ENCODE results near the gene IFITM5. TPM values are rescaled to one million over a fixed set of nuclear protein-coding genes. Genes with fewer than 3 reads are reported as not detected.
A peak's percentile ranks its signal among the peaks of the same experiment; 100 is the strongest.
"Not testable (repeated sequence)": the region's sequence is repeated elsewhere in the genome, so short reads cannot be mapped to it uniquely, and the experiment has no call there.

IFITM5 gene
- total and polyA plus RNA-seq, 2 donors: not detected

DNA sequence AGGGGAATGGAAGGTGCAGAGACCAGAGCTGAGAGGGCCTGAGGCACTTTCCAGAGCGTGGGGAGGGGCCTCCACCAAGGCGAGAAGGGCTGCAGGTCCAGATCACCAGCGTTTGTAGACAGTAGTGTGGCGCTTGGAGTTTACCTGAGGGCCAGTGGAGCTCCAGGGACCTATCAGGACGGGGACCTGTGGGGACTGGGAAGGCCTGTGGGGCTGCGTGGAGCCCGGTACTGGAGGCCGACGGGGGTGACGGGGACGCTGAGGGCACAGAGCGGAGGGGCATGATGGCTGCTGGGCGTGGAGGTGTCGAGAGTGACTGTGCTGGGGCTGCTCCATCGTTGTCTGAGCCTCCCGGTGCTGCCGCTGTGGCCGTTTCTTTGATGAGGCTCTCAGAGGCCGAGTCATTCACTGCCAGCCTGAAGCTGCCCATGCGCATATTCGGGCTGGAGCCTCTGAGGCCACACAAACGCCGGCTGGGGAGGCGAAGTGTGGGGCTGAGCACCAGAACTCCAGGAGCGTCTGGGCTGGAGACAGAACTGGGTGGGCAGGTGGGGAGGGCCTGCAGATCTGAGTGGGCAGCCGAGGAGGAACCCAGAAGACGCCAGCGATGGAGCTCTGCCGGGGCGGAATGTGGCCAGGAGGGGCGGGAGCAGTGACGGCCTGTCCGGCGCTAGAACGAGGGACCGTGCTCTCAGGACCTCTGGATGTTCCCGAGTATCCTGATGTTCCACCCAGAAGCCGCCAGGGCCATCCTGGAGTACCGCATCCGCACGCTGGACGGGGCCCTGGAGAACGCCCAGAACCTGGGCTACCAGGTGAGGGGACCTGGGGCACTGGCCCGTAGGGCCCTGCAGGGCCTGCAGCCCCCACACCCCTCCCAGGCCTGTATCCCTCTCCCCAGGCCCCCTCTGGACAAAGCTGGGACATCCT lies 7.8 kb downstream of the IFITM5 start:
- WGBS: 87% methylated on average over 44 of the region's 44 CpGs
- H3K27ac ChIP-seq (ENCODE audit: low read depth): no peak overlapping the region
- no peak for DNase-seq (ENCODE audit: extremely low spot score)
- H3K4me1 ChIP-seq (ENCODE audit: insufficient read depth): no peaks in the 10 kb centered on the region
- no peaks in the 10 kb centered on the region for H3K36me3 ChIP-seq (ENCODE audit: insufficient read depth)
- no peak overlapping the region for H3K4me3 ChIP-seq (ENCODE audit: low read depth, low read length)

DNA sequence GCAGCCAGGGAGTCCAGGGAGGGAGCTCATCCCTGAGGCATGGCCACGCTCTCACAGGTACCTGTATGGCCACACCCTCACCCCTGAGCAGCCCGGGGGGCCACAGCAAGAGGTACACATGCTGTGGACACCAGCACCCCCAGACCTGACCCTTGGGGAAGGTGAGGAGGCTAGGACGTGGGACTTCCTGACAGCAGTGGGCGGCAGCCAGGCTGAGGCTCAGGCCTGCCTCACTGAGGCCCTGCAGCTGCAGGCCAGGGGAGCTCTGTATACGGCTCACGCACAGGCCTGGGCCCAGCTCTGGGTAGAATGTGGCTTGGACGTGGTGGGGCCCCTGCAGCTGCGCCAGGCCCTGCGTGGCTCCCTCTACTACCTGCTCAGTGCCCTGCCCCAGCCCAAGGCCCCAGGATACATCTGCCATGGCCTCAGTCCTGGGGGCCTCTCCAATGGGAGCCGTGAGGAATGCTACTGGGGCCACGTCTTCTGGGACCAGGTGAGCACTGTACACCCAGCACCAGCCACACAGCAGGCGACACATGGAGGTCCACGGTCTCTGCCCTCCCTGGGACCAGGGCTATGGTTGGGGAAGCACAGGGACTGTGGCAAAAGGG lies 8.6 kb downstream of the IFITM5 start:
- 89% methylated on average over 13 of the region's 13 CpGs for WGBS
- Histone ChIP-seq H3K36me3 (ENCODE audit: insufficient read depth) (no peaks in the 10 kb centered on the region), H3K27ac (ENCODE audit: low read depth) (no peak overlapping the region), H3K4me3 (ENCODE audit: low read depth, low read length) (no peak overlapping the region), H3K4me1 (ENCODE audit: insufficient read depth) (no peaks in the 10 kb centered on the region)
- no peak for DNase-seq (ENCODE audit: extremely low spot score)

DNA sequence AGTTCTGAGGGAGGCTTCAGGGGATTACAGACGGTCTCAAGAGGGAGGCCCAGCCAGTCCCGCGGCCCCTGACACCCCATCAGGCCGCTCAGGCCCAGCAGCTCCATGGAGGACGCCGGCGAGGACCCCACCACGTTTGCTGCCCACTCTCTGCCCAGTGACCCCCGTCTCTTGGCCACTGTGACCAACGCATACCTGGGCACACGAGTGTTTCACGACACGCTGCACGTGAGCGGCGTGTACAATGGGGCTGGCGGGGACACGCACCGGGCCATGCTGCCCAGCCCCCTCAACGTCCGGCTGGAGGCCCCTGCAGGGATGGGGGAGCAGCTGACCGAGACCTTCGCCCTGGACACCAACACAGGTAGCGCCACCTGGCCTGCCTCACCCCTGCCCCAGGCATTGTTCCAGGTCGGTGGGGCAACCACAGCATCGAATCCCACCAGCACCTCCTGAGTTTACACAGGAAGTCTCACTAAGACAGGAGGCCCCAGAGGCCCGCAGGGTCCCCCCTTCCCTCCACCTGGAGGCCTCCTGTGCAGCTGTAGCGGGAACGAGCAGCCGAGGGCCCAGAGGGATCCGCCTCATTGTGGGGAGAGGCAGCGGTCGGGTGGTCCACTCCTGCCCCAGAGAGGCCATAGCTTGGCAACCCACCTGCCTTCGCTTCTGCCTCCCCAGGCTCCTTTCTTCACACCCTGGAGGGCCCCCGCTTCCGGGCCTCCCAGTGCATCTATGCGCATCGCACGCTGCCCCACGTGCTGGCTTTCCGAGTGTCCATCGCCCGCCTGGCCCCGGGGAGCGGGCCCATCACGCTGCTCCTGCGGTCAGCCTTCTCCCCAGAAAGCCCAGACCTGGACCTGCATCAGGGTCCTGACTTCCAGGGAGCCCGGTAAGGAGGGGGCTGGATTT lies 9.4 kb downstream of the IFITM5 start:
- H3K4me3 ChIP-seq (ENCODE audit: low read depth, low read length): peak overlapping the region; percentile 63
- H3K36me3 ChIP-seq (ENCODE audit: insufficient read depth): no peaks in the 10 kb centered on the region
- 89% methylated on average over 48 of the region's 48 CpGs for WGBS
- no peak for DNase-seq (ENCODE audit: extremely low spot score)
- H3K4me1 ChIP-seq (ENCODE audit: insufficient read depth): no peaks in the 10 kb centered on the region
- H3K27ac ChIP-seq (ENCODE audit: low read depth): no peak overlapping the region

DNA sequence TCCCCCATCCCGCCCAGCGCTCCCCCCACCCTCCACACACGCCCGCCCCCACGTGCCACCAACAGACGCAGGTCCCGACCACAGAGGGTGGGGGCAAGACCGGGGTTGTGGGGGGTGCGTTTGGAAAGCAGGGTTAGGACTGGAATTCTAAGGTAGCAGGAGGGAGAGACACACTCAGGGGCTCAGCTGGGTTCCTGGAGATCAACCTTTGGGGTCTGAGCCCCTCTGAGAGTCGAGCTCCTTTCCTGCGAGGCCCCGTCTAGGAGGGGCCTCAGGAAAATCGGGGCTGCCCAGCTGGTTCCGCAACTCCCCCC lies 10.0 kb downstream of the IFITM5 start:
- Histone ChIP-seq H3K36me3 (ENCODE audit: insufficient read depth) (no peaks in the 10 kb centered on the region), H3K4me1 (ENCODE audit: insufficient read depth) (no peaks in the 10 kb centered on the region)

DNA sequence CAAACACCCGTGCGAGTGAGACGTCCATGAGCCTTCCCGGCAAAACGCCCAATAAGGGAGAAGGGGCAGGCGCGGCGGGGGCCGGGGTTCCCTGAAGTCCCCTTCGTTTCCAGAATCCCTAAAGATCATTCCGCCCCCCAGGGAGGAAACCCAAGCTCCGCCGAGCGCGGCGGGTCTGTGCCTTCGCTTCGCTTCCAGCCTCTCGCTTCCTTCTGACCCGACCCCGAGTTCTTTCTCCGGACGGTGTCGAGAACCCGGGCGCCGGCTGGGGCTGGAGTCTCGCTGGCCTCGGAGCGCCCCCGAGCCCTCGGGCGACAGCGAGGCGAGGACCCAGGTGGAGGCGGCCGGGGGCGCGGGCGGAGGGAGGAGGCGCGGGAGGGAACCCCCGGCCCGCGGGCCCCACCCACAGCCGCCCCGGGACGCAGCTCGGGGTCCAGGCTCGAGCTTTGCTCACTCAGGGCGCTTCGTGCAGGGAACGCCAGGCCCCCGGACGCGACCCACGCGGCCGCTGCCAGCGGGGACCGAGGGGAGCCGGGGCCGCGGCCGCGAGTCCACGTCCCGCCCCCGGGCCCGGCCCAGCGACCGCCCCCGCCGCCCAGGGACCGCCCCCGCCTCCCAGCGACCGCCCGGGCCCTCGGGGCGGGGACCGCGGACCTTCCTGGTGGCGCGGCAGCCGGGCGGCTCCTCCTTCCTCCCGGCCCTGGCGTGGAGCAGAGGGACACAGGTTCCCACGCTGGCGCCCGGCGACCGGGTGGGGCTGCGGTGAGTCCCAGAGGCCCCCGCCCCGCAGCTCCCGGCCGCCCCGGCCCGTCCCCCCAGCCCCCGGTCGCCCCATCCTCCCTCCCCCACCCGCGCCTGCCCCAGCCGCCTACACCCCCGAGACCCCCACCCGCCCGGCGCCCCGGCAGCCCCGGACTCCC lies 10.6 kb downstream of the IFITM5 start, which contains the start of gene PGGHG:
Gene PGGHG (plus strand): TSS at position 649 of the 920 bp plus-strand sequence. CDS start 691 bp downstream, outside the sequence.
- no peaks in the 10 kb centered on the region for H3K4me1 ChIP-seq (ENCODE audit: insufficient read depth)
- DNase-seq (ENCODE audit: extremely low spot score): no peak
- H3K27ac ChIP-seq (ENCODE audit: low read depth): no peak within 1 kb of the TSS
- H3K36me3 ChIP-seq (ENCODE audit: insufficient read depth): no peaks in the 10 kb centered on the region
- H3K4me3 ChIP-seq (ENCODE audit: low read depth, low read length): peak within 1 kb of the TSS; percentile 63
- under 1% methylated on average over 112 of the region's 112 CpGs for WGBS

More for the DNA sequence above, 10.0 kb downstream of the IFITM5 start:
- 17% methylated on average over 14 of the region's 14 CpGs for WGBS
- H3K4me3 ChIP-seq (ENCODE audit: low read depth, low read length): peak overlapping the region; percentile 63
- no peak overlapping the region for H3K27ac ChIP-seq (ENCODE audit: low read depth)
- no peak for DNase-seq (ENCODE audit: extremely low spot score)

DNA sequence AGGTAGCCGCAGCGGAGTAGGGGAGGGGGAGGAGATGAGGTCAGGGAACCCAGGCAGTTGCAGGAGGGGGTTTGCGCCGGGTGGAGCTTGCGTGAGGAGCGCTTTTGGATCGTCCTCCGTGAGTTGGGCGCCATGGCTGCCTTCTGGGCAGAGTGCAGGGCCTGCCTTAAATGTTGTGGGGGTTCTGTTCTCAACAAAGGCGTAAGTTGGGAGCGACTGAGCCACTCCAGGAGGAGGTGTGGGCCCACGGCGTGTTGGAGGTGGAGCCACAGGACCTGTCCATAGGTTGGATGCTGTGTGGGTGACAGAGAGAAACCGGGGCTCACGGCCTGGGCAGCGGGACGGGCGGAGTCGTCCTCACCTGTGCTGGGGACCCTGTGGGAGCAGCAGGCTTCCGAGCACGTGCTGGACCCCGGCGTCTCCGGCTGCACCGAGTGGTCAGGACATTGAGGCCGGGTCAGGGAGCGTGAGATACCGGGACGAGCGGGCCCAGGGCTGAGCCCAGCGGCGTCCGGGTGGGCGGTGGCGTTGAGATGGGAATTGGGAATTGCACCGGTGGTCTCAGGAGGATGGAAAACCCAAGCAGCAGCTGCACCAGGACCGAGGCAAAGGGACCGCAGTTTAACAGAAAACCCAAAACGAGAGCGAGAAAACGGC lies 11.4 kb downstream of the IFITM5 start:
- Histone ChIP-seq H3K4me1 (ENCODE audit: insufficient read depth) (no peaks in the 10 kb centered on the region), H3K4me3 (ENCODE audit: low read depth, low read length) (peak overlapping the region; percentile 63), H3K36me3 (ENCODE audit: insufficient read depth) (no peaks in the 10 kb centered on the region), H3K27ac (ENCODE audit: low read depth) (no peak overlapping the region)
- WGBS: 26% methylated on average over 41 of the region's 41 CpGs
- no peak for DNase-seq (ENCODE audit: extremely low spot score)

DNA sequence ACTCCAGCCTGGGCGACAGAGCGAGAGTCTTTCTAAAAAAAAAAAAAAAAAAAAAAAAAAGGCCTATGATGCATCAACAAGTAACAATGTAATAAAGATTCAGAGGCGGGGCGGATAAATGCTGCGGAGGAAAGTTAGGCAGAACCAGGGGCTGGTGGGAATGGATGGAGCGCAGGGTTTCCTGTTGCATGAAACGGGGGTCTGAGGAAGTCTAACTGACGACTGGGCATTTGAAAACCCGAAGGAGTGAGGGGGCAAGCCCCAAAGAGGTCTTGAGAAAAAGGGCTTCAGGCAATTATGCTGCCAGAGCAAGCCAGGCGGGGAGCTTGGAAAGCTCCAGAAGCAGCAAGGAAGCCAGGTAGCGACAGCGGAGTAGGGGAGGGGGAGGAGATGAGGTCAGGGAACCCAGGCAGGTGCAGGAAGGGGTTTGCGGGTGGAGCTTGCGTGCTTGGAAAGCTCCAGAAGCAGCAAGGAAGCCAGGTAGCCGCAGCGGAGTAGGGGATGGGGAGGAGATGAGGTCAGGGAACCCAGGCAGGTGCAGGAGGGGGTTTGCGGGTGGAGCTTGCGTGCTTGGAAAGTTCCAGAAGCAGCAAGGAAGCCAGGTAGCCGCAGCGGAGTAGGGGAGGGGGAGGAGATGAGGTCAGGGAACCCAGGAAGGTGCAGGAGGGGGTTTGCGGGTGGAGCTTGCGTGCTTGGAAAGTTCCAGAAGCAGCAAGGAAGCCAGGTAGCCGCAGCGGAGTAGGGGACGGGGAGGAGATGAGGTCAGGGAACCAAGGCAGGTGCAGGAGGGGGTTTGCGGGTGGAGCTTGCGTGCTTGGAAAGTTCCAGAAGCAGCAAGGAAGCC lies 12.1 kb downstream of the IFITM5 start:
- not testable (repeated sequence) for H3K27ac ChIP-seq (ENCODE audit: low read depth); H3K36me3 ChIP-seq (ENCODE audit: insufficient read depth); H3K4me3 ChIP-seq (ENCODE audit: low read depth, low read length); H3K4me1 ChIP-seq (ENCODE audit: insufficient read depth); DNase-seq (ENCODE audit: extremely low spot score)
- 87% methylated on average over 27 of the region's 27 CpGs for WGBS

DNA sequence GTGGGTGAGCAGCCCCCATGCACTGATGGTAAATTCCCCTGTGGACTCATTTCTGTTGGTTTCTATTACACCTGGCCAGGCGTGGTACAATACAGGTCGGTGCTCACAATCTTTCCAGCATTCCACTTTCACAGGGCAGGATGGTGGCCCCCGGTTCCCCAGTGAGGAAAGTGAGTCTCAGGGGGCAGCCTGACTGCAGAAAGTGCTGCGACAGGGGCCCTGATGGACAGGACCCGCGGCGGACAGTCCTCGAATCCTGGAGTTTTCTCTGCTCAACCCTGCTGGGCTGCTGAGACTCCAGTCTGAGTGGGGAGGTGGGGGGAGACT lies 13.5 kb downstream of the IFITM5 start:
- H3K4me1 ChIP-seq (ENCODE audit: insufficient read depth): no peaks in the 10 kb centered on the region
- DNase-seq (ENCODE audit: extremely low spot score): no peak
- H3K4me3 ChIP-seq (ENCODE audit: low read depth, low read length): no peak overlapping the region
- H3K36me3 ChIP-seq (ENCODE audit: insufficient read depth): no peaks in the 10 kb centered on the region
- 92% methylated on average over 8 of the region's 8 CpGs for WGBS
- no peak overlapping the region for H3K27ac ChIP-seq (ENCODE audit: low read depth)

DNA sequence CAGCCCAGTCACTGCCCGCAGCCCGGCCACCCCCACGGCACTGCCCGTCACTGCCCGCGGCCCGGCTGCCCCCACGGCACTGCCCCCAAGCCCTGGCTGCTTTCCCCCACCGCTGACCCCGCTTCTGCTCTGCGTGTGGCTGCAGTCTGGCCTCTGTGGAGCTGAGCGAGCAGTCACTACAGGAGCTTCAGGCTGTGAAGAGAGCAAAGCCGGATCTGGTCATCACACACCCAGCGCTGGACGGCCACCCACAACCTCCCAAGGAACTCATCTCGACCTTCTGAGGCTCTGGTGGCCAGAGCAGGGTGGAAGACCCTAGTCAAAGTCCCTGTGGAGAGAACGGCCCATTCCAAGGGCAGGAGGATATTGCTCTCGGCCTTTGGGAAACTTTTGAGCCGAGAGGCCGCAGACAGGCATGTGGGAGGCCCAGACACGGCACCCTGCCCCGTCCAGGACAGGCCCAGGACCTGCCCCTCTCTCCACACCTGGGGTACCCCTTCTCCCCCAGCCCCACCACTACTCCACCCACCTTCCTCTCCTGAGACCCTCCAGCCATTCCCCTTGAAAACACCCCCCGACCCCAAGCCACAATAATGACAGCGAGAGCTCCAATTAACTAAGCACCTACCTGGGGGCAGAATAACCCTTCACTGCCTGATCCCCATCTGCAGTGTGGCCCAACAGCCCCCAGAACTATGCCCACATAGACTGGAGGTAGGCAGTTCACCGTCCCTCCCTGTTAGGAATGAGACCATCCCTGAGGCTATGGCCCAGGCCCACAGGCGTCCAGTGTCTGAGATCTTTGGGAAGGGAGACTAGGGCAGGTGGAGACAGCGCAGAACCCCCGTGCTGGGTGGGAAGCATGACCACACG lies 14.1 kb downstream of the IFITM5 start:
- H3K4me1 ChIP-seq (ENCODE audit: insufficient read depth): no peaks in the 10 kb centered on the region
- H3K27ac ChIP-seq (ENCODE audit: low read depth): no peak overlapping the region
- no peak overlapping the region for H3K4me3 ChIP-seq (ENCODE audit: low read depth, low read length)
- DNase-seq (ENCODE audit: extremely low spot score): no peak
- 85% methylated on average over 29 of the region's 29 CpGs for WGBS
- no peaks in the 10 kb centered on the region for H3K36me3 ChIP-seq (ENCODE audit: insufficient read depth)

DNA sequence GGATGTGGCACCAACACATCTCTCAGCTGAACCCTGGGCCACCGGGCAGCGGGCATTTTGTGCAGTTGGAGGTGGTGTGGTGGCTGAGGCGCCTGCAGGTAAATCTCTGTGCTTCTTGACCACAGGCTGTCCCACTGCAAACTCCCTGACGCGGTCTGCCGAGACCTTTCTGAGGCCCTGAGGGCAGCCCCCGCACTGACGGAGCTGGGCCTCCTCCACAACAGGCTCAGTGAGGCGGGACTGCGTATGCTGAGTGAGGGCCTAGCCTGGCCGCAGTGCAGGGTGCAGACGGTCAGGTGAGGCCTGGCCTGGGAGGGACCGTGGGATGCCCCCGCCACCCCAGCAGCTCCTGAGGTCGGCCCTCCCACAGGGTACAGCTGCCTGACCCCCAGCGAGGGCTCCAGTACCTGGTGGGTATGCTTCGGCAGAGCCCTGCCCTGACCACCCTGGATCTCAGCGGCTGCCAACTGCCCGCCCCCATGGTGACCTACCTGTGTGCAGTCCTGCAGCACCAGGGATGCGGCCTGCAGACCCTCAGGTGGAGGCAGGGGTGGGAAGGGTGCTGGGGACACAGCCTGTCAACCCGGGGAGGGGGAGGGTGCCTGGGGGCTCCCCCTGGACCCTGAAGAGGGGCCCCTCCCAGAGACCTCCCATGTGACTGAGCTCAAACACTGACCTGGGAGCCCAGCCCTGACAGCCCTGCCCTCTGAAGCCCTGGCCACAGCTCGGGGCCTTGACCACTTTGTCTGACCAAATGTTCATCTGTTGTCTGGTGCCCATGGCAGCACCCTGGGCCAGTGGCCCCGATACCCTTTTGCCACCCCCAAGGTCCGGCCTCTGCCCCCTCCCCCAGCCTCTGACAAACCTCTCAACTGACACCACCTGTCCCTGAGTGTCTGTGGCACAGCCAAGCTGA lies 15.0 kb downstream of the IFITM5 start:
- Histone ChIP-seq H3K36me3 (ENCODE audit: insufficient read depth) (no peaks in the 10 kb centered on the region), H3K27ac (ENCODE audit: low read depth) (no peak overlapping the region), H3K4me3 (ENCODE audit: low read depth, low read length) (no peak overlapping the region), H3K4me1 (ENCODE audit: insufficient read depth) (no peaks in the 10 kb centered on the region)
- WGBS: 84% methylated on average over 24 of the region's 24 CpGs
- no peak for DNase-seq (ENCODE audit: extremely low spot score)
